ENCODE results near the gene PDSS2.
A peak's percentile ranks its signal among the peaks of the same experiment; 100 is the strongest.
"Not testable (repeated sequence)": the region's sequence is repeated elsewhere in the genome, so short reads cannot be mapped to it uniquely, and the experiment has no call there.

PDSS2 gene

GRCh38 chr6:107459283-107460082 is at the start of gene PDSS2:
PDSS2 (minus strand) TSS chr6:107459564; CDS start chr6:107459285, 279 bp downstream.
- DNase-seq = peak; percentile 99

GRCh38 chr6:107506145-107506544 is 46.8 kb upstream of the PDSS2 start:
- DNase-seq = no peak

DNA sequence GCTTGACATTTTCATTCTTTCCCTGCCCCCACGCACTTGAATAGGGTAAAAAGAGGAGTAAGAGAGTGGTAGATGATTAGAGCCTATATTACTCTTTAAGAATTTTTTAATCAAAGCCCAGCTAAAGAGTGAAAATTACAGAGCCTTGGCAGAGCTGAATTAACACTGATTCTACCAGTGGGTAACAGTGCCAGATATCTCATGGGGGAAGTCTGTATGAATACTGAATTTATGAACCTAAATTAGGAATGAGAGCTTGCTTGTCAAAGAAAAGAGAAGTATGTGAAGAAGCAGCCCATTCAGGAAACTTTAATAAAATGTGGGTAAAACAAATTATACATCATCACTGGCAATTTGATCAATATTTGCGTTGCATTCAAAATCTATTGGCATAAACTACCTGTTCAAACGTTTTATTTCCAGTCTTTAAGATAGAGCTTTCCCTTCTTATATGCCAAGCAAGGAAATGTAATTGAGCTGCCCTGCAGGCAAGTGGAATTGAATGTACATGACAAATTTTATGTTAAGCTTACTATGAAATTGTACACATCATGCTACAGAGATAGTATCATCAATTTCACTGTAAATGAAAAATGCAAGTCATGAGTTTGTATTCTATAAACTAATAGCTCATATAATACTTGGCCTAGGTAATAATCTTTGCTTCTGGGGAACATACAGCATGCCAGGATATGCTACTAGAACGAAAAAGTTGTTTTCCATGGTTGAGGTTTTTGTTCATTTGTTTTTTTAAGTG is 45.1 kb upstream of the PDSS2 start:
- DNase-seq = no peak

GRCh38 chr6:107496892-107497684 is 37.7 kb upstream of the PDSS2 start:
- DNase-seq = no peak

- DNase-seq = no peak
Observed at GRCh38 chr6:107495971-107496370, 36.6 kb upstream of the PDSS2 start.

DNA sequence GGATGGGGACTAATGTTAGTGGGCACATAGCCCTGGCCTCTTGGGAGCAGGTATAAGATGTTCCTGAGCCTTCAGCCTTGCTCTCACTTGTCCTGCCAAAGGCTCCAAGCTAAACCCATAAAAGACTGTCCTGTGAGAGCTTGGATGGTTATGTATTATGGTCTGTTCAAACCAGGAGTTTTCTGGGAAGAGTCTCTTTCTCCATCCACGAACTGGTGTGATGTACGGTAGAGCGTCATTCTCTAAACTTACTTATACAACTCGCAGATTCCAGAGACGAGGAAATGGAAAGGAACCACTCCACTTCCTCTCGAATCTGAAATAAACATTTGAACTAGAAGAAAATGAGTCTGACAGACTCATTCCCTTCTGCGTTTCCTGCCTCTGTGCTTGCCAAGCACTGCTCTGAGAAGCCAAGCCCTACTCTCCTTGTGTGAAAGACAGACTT is 35.9 kb upstream of the PDSS2 start:
- no peak for DNase-seq

DNA sequence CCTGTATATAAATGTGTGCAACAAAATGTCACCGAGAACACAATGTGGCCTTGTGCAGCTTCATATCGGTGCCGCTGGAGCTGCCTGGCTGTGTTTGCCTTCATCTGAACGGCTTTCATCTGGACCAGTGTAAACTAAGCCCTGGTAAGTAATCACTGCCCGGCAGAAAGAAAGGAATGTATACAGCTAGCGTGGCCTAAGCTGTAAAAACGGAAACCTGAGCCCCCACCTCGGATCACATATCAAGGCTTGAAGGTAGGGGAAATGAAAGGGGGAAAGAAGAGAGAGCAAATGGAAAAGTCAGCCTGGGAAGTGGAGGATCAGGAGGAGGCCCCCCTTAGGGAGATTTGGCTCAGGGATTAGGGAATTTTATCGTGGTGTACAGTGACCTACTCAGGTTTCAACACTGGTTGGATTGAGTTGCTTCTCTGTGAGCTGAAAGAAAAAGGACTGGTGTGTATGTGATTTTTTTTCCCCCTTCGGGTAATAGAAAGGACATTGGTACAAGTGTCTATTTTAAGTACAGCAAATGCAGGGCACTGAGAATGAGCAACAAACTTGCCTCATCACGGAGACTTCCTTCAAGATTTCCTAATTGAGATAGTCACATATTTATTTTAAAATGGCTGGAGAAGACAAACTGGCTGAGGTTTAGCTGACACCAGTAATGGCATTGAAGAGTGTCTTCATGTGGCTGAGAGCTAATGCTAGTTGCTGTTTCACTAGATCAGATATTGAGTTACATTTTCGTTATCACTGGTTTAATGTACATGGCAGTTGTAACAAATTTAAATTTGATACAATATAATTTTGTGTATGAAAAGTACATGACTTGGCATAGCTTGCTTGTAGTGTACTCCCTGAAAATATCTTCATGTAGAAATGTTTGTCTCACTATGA is 34.0 kb upstream of the PDSS2 start:
- DNase-seq = no peak

DNA sequence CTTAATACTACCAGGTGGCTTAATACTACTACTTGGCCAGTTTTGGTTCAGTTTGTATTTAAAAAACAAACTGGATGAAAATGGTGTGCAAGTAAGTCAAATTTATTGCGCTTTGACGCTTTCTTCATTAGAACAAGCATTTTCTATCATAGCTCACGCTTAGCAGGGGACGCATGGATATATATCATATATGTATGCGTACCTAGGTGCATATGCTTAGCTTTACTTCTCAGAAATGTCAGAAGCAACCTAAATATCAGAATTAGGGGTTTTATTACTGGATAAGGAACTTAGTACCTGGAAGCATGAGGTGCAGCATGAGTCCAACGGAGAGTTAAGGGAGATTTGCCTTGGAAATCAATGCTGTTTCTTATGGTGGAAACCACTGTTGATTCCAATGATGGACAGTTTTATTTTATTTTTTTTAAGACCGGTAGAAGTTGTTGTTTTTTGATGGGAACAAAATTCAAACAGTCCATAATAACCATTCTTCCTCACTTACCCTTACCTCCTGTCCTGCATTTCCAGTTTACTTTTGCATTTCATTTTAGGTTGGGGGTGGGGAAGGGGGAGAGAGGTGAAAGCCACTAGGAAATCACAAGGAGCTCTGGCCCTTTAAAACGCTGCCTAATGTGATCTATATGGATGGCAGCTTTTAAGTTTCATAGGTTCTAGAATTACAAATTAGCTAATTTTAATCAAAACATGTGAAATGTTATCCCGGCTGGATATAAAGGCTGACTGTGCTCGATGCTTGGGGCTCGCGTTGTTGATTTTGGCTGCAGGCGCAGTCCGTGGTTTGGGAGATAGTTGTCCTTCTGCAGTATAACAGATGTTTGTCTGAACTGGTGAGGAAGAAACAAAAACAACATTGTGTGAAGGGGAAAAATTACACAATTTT is 32.6 kb upstream of the PDSS2 start:
- no peak for DNase-seq

- no peak for DNase-seq
Observed at GRCh38 chr6:107491138-107491609, 31.8 kb upstream of the PDSS2 start.

- no peak for DNase-seq
Observed at GRCh38 chr6:107490566-107491137, 31.3 kb upstream of the PDSS2 start.

DNA sequence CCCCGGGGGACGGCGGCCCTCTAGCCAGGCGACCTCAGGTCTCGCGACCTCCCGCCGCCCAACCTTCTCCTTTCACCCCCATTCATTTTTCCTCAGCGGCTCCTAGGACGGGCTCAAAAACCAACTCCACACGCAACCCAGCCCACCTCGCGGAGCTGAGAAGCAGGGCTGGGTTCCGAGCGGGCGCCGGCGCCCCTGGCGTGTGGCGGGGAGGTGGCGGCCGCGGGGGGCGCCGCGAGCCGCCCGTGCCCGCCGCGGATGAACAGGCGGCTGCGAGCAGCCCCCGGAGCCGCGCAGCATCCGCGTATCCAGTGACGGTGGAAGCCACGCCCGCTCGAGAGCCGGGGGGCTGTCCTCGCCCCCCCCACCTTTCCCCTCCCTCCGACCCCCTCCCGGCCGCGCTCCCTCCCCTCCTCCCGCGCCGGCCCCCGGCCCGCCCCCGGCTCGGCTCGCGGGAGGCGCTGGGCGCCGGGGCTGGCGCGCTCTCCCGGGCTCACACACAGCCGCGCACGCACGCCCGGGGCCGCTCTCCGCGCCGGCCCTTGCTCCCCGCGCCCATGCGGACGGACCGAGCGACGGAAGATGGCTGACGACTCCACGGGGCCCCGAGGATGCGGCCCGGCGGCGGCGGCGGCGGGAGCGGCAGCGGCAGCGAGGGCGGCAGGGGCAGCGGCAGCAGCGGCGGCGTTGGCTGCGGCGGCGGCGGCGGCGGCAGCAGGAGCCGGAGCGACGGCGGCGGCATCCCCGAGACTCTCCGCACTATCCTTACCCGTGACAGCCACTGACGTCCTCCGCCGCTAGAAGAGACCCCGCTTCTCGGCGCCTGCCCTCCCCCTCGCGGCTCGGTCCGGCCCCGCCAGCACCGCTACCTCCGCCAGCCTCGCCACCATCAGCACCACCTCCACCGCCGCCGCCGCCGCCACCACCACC is 30.5 kb upstream of the PDSS2 start, which contains the start of gene SOBP:
Gene SOBP, plus strand, starts transcription at position 482 of the 930 bp plus-strand sequence. CDS start 500 bp downstream, outside the sequence.
- peak; percentile 19 for DNase-seq

DNA sequence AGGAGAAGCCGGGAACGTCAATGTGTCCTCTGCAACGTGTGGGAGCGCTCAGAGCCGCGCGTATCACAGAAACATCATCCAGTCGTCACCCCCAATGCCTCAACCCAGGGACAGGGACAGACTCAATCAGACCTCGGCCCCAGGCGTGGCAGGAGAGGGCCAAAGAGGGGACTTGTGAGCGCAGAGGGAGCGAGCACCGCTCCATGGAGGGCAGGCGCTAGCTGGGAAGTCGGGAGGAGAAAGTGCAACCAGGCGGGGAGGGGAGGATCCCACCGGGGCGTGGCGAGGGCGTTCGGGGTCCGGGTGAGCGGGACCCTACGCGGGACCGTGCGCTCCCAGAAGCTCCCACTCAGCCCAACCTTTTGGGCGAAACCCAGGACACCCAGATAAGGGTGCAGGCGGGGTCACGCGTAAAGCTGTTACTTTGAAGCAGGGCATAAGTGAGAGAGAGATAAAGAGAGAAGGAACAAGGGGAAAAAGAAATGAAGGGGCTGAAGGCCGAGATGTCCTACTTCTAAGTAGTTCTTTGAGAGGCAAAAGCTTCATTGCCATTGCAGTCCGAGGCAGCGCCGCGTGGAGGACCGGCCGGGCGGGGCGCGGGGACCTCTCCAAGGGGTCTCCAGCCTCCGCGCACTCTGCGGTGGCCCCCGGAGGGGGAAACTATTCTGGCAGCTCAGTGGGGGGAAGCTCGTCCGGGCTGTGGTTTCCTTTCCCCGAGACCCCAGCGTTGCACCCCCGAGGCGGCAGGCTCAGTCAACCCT is 29.7 kb upstream of the PDSS2 start:
- no peak for DNase-seq

DNA sequence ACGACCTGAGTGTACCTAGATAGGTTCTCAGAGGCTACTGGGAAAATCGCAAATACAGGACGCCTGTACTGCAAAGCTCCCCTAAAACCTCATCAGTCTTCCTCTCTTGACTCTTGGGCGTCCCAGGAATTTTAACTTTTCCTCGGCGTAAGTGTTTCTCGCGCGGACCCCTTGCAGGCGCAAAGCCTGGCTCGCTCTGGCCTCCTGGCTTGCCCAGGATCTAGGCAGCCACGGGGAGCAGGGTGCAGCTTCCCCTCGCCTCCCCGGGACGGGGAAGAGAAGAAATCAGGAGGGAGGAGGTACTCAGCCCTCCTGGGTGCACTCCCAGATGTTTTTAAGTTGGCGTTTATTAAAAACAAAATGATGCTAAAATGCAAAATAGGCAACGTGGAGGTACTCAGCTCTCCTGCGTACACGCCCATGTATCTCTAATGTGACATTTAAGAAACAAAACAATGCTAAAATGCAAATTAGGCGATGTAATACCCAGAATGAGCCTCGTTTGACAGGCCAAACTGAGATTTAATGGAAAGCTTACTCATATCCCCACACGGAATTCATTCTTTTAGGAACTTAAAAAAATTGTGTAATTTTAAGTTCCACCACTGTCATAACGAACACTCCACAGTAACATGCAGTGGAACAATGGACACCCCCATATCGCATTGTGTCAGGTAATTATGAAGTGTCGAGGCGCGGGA is 29.0 kb upstream of the PDSS2 start:
- no peak for DNase-seq

- DNase-seq = no peak
Observed at GRCh38 chr6:107485157-107485556, 25.8 kb upstream of the PDSS2 start.

GRCh38 chr6:107479089-107479690 is 19.8 kb upstream of the PDSS2 start:
- no peak for DNase-seq

- not testable (repeated sequence) for DNase-seq
Observed at GRCh38 chr6:107475826-107476225, 16.5 kb upstream of the PDSS2 start.

DNA sequence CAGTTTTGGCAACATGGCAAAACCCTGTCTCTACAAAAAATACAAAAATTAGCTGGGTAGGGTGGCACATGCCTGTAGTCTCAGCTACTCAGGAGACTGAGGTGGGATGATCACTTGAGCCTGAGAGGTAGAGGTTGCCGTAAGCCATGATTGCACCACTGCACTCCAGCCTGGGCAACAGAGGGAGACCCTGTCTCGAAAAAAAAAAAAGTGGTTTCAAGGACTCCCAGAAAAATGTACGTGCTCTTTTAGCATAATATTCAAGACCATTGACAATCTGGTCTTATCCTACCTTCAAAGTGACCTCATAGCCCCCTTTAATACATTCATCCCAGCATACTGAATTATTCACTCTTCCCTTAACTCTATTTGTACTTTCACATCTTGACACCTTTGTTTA is 16.0 kb upstream of the PDSS2 start:
- not testable (repeated sequence) for DNase-seq
